Mesendoderm (in vitro differentiated cells): ENCODE results near the gene NFAM1.
A peak's percentile ranks its signal among the peaks of the same experiment; 100 is the strongest.

Experiments
- DNase-seq: peaks from one replicate; pipeline ENCODE4 v3.0.0; 2013
- H2AK5ac ChIP-seq: 2 replicates; pipeline ENCODE4 v1.6.1; 2013; ENCODE audit warnings: low read length, inconsistent platforms
- H2BK120ac ChIP-seq: 2 replicates; pipeline ENCODE4 v1.6.1; 2013; ENCODE audit warnings: low read depth, mild to moderate bottlenecking, low read length, moderate library complexity, mixed read lengths
- H2BK15ac ChIP-seq: replicated peaks from 2 replicates; pipeline ENCODE4 v1.6.1; 2013; ENCODE audit warnings: low read depth, mild to moderate bottlenecking, moderate library complexity
- H2BK5ac ChIP-seq: 2 replicates; pipeline ENCODE4 v1.6.1; 2013; ENCODE audit warnings: low read length, inconsistent platforms
- H3K18ac ChIP-seq: 2 replicates; pipeline ENCODE4 v1.6.1; 2013; ENCODE audit warnings: mild to moderate bottlenecking, low read length, mixed read lengths
- H3K23ac ChIP-seq: one replicate; pipeline ENCODE4 v1.6.1; 2013; ENCODE audit warnings: low read length
- H3K27ac ChIP-seq: 2 replicates; pipeline ENCODE4 v1.5.1; 2013; ENCODE audit warnings: low read depth, mild to moderate bottlenecking, inconsistent platforms, low read length, moderate library complexity
- H3K27me3 ChIP-seq: 2 replicates; pipeline ENCODE4 v1.6.1; 2013; ENCODE audit warnings: low read length, control low read depth, mild to moderate bottlenecking, inconsistent platforms; ENCODE audit not compliant: insufficient read depth, poor library complexity
- H3K36me3 ChIP-seq: 2 replicates; pipeline ENCODE4 v1.6.1; 2013; ENCODE audit warnings: low read length, inconsistent platforms; ENCODE audit not compliant: control insufficient read depth, insufficient read depth
- H3K4ac ChIP-seq: one replicate; pipeline ENCODE4 v1.6.1; 2013; ENCODE audit warnings: low read depth, mild to moderate bottlenecking, low read length, moderate library complexity
- H3K4me1 ChIP-seq: 2 replicates; pipeline ENCODE4 v1.6.1; 2013; ENCODE audit warnings: low read depth, low read length, inconsistent platforms; ENCODE audit not compliant: control insufficient read depth
- H3K4me2 ChIP-seq: 2 replicates; pipeline ENCODE4 v1.6.1; 2013; ENCODE audit warnings: low read length
- H3K4me3 ChIP-seq: 2 replicates; pipeline ENCODE4 v1.5.1; 2013; ENCODE audit warnings: mild to moderate bottlenecking, low read length
- H3K56ac ChIP-seq: one replicate; pipeline ENCODE4 v1.6.1; 2013; ENCODE audit warnings: low read length
- H3K79me1 ChIP-seq: 2 replicates; pipeline ENCODE4 v1.6.1; 2013; ENCODE audit warnings: low read length, inconsistent platforms
- H3K79me2 ChIP-seq: 2 replicates; pipeline ENCODE4 v1.6.1; 2013; ENCODE audit warnings: mild to moderate bottlenecking, low read length; ENCODE audit not compliant: control insufficient read depth, insufficient read depth
- H3K9ac ChIP-seq: 2 replicates; pipeline ENCODE4 v1.6.1; 2013; ENCODE audit warnings: low read length, inconsistent platforms
- H4K5ac ChIP-seq: one replicate; pipeline ENCODE4 v1.6.1; 2013; ENCODE audit warnings: low read length
- H4K8ac ChIP-seq: one replicate; pipeline ENCODE4 v1.6.1; 2013; ENCODE audit warnings: low read depth, mild to moderate bottlenecking, control low read depth, low read length, moderate library complexity
- WGBS: extraction: QIAGEN DNeasy Blood & Tissue Kit; methylation state at CpG from one replicate; pipeline ENCODE4 v1.1.7; 2013; ENCODE audit warnings: low lambda C conversion rate, missing lambda C conversion rate; ENCODE audit not compliant: insufficient coverage; ENCODE audit errors: extremely low coverage; 5-methylcytosine and 5-hydroxymethylcytosine counted together

Gene NFAM1

DNA sequence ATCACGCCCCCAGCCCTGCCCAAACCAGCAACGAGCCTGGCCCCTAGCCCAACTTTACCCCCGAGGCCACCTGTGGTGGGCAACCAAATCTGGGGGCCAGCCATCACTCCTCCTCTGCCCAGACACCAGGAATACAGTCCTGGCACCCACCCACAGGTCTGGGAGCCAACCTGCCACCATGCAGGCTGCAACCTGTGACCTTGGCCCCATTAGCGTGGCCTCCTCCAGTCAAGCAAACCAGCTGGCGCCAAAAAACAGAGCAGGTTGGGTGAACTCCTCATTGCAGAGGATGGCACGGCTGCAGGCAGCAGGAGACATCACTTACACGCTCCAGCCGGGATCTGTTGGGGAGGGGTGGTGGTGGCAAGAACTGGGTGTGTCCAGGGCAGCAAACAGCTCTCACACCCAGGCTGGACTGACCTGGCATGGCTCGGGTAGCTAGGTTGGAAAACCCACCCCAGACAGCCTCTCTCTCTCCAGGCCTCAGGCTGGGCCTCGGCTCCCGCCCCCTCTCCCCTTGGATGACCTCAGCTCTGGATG, 96.3 kb downstream of the NFAM1 start:
- no peak for DNase-seq
- Histone ChIP-seq H3K4me3 (no peak overlapping the region), H3K9ac (no peak overlapping the region), H4K5ac (no peak overlapping the region), H3K4ac (no peak overlapping the region), H3K18ac (no peak overlapping the region), H4K8ac (no peak overlapping the region), H3K27me3 (no peaks in the 10 kb centered on the region), H3K79me2 (no peaks in the 10 kb centered on the region), H2BK120ac (no peak overlapping the region), H3K79me1 (peaks cover 17% of the 10 kb centered on the region), H3K4me2 (no peak overlapping the region), H3K27ac (no peak overlapping the region), H2BK15ac (no peak overlapping the region), H3K23ac (peak overlapping the region; percentile 3), H3K56ac (no peak overlapping the region), H3K4me1 (no peaks in the 10 kb centered on the region), H2BK5ac (no peak overlapping the region), H3K36me3 (no peaks in the 10 kb centered on the region), H2AK5ac (no peak overlapping the region)
- no CpG with 5 or more reads among the region's 11 CpGs for WGBS

DNA sequence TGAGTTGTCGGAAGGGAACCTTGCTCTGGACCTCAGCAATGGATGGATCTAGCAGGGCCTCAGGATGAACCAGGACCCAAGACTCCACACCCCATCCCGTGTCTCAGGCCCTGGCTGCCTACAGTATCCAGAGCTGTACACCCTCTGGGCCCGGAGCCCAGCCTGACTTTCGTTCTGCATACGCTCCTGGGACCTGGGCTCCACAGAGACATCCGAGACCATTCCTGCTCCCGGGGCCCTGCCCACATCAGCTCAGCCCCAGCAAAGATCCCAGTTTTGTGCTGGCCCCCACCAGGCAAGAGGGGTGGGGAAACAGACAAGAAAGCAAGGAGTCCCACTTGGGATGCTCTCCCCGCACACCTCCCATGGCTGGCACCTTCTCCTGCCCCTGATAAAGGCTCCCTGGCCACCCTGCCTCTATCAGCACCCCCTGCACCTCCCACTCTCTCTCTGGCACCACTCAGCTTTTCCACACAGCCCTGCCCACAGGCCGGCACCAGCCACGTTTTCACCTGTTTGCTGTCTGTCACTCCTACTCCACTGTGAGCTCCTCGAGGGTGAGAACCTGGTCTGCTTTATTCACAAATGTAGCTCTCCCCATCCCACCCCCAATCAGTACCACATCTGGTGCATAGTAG, 97.2 kb downstream of the NFAM1 start:
- H4K8ac ChIP-seq: no peak overlapping the region
- no peak overlapping the region for H2BK120ac ChIP-seq
- no peaks in the 10 kb centered on the region for H3K4me1 ChIP-seq
- no peak overlapping the region for H3K4ac ChIP-seq
- no peak overlapping the region for H3K23ac ChIP-seq
- no peak overlapping the region for H3K27ac ChIP-seq
- no peak for DNase-seq
- H3K27me3 ChIP-seq: no peaks in the 10 kb centered on the region
- H3K36me3 ChIP-seq: no peaks in the 10 kb centered on the region
- no CpG with 5 or more reads among the region's 11 CpGs for WGBS
- no peak overlapping the region for H3K9ac ChIP-seq
- no peaks in the 10 kb centered on the region for H3K79me2 ChIP-seq
- no peak overlapping the region for H3K4me2 ChIP-seq
- H3K79me1 ChIP-seq: peaks cover 15% of the 10 kb centered on the region
- no peak overlapping the region for H2BK15ac ChIP-seq
- no peak overlapping the region for H4K5ac ChIP-seq
- H3K56ac ChIP-seq: no peak overlapping the region
- H3K4me3 ChIP-seq: no peak overlapping the region
- no peak overlapping the region for H2BK5ac ChIP-seq
- H2AK5ac ChIP-seq: no peak overlapping the region
- no peak overlapping the region for H3K18ac ChIP-seq

DNA sequence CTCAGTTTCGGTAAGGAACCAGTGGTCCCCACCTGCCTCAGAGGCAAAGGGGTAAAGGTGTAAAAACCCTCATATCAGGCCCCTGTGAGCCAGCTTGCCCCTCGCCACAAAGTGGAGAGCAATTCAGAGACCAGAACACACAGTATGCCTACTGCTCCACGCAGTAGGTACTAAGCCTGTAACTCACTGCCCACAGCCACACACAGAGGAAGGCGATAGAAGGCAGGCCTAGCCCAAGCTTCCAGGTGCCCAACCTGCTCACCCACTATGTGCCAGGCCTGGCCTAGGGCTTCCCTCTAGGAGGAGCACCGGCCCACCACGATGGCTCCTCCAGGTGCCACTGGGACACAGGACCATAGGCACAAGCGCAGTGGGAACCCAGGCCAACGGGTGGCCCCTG, 98.7 kb downstream of the NFAM1 start:
- H4K8ac ChIP-seq: no peak overlapping the region

DNA sequence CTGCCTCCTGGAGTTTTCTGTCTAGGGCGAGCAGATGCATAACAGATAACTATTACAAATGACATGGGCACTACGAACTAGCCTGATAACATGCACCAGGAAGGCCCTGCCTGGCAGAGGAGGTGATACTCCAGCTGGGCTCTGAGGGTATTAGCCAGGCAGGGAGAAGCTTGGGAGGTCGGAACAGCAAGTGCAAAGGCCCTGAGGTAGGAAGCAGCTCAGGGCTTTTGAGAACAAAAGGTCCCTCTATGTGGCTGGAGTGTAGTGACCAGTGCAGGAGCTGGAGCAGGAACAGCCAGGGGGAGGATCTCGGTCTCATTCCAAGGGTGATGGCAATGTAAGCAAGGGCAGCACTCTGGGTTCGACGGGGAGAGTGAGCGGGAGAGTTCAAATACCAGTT, 100.1 kb downstream of the NFAM1 start:
- no peak overlapping the region for H3K9ac ChIP-seq
- H3K27ac ChIP-seq: no peak overlapping the region
- H3K4ac ChIP-seq: no peak overlapping the region
- H3K27me3 ChIP-seq: no peaks in the 10 kb centered on the region
- no peak for DNase-seq
- WGBS: no CpG with 5 or more reads among the region's 7 CpGs
- no peak overlapping the region for H2AK5ac ChIP-seq
- H3K36me3 ChIP-seq: no peaks in the 10 kb centered on the region
- H3K79me2 ChIP-seq: no peaks in the 10 kb centered on the region
- no peak overlapping the region for H3K18ac ChIP-seq
- no peak overlapping the region for H2BK120ac ChIP-seq
- H2BK5ac ChIP-seq: no peak overlapping the region
- H3K56ac ChIP-seq: no peak overlapping the region
- H3K79me1 ChIP-seq: peaks cover 13% of the 10 kb centered on the region
- H3K4me1 ChIP-seq: peaks cover 2% of the 10 kb centered on the region
- H3K4me2 ChIP-seq: no peak overlapping the region
- H4K5ac ChIP-seq: no peak overlapping the region
- no peak overlapping the region for H3K23ac ChIP-seq
- no peak overlapping the region for H2BK15ac ChIP-seq
- no peak overlapping the region for H4K8ac ChIP-seq
- H3K4me3 ChIP-seq: no peak overlapping the region

More for the DNA sequence above, 98.7 kb downstream of the NFAM1 start:
- no peak overlapping the region for H2BK15ac ChIP-seq
- H3K79me2 ChIP-seq: no peaks in the 10 kb centered on the region
- H3K27me3 ChIP-seq: no peaks in the 10 kb centered on the region
- no peak overlapping the region for H3K4me3 ChIP-seq
- H4K5ac ChIP-seq: no peak overlapping the region
- no peaks in the 10 kb centered on the region for H3K36me3 ChIP-seq
- no peak overlapping the region for H3K9ac ChIP-seq
- no CpG with 5 or more reads among the region's 8 CpGs for WGBS
- H2BK120ac ChIP-seq: no peak overlapping the region
- no peak overlapping the region for H3K56ac ChIP-seq
- H2BK5ac ChIP-seq: no peak overlapping the region
- H3K23ac ChIP-seq: no peak overlapping the region
- no peak overlapping the region for H3K4me2 ChIP-seq
- no peak for DNase-seq
- peaks cover 10% of the 10 kb centered on the region for H3K79me1 ChIP-seq
- H3K18ac ChIP-seq: no peak overlapping the region
- H3K4ac ChIP-seq: no peak overlapping the region
- H3K27ac ChIP-seq: no peak overlapping the region
- peaks cover 2% of the 10 kb centered on the region for H3K4me1 ChIP-seq
- no peak overlapping the region for H2AK5ac ChIP-seq

DNA sequence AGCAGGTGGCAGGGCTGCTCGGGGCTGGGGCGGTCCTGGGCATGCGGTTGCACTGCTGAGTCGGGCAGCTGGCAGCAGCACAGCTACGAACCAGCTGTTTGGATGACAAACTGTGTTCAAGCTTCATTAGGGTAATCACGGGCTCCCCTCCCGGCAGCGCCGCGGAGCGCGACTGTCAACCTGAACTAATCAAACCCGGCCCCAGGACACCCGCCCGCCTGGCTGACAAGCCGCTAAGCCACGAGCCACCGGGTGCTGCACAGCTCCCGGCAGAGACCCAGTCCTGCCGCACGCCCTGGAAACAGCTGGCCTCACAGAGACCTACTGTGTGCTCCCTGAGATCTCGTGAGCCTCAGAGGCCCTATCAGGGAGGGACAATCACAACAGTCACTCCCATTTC, 101.2 kb downstream of the NFAM1 start:
- H2BK15ac ChIP-seq: no peak overlapping the region
- H3K4me1 ChIP-seq: peaks cover 2% of the 10 kb centered on the region
- no peak overlapping the region for H2BK5ac ChIP-seq
- no peak for DNase-seq
- H2AK5ac ChIP-seq: no peak overlapping the region
- no peaks in the 10 kb centered on the region for H3K79me2 ChIP-seq
- no peak overlapping the region for H3K27ac ChIP-seq
- H3K56ac ChIP-seq: no peak overlapping the region
- no peak overlapping the region for H3K23ac ChIP-seq
- no peak overlapping the region for H3K4me3 ChIP-seq
- H3K27me3 ChIP-seq: no peaks in the 10 kb centered on the region
- no peak overlapping the region for H2BK120ac ChIP-seq
- no peak overlapping the region for H3K4ac ChIP-seq
- peaks cover 13% of the 10 kb centered on the region for H3K79me1 ChIP-seq
- H3K18ac ChIP-seq: no peak overlapping the region
- H3K9ac ChIP-seq: no peak overlapping the region
- WGBS: no CpG with 5 or more reads among the region's 22 CpGs
- H4K5ac ChIP-seq: no peak overlapping the region
- no peak overlapping the region for H3K4me2 ChIP-seq
- no peak overlapping the region for H4K8ac ChIP-seq
- no peaks in the 10 kb centered on the region for H3K36me3 ChIP-seq
